GM12872 (cell line): ENCODE measurements around the gene TCP1.

ENCODE experiments used
- TF ChIP-seq, protein P1 (sequence below): IDR thresholded peaks from 3 replicates; pipeline ENCODE4 v1.5.1; 2011; ENCODE audit warnings: low read depth, mild to moderate bottlenecking, low read length, moderate library complexity; ENCODE audit not compliant: insufficient read depth

The TCP1 gene

DNA sequence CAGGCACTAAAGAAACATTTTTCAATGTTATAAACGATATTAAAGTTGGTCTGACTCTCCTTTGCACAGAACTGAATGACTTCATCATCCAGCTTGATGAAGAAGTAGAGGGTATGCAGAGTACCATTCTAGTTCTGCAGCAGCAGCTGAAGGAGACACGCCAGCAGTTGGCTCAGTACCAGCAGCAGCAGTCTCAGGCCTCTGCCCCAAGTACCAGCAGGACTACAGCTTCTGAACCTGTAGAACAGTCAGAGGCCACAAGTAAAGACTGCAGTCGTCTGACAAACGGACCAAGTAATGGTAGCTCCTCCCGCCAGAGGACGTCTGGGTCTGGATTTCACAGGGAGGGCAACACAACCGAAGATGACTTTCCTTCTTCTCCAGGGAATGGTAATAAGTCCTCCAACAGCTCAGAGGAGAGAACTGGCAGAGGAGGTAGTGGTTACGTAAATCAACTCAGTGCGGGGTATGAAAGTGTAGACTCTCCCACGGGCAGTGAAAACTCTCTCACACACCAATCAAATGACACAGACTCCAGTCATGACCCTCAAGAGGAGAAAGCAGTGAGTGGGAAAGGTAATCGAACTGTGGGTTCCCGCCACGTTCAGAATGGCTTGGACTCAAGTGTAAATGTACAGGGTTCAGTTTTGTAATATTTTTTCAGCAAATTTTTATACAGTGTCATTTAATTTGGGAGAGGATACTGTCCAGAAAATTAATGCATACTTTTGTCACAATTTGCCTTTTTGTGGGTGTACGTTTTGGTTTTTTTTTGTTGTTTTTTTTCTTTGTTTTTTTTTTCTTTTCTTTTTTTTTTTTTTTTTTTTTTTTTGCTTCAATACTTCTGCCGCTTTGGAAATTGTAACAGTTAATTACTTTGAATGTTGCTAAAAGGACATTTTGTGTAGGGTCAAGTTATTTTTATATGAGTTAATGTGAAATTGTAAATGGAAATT, 34.2 kb downstream of the TCP1 start:
- TF ChIP-seq, protein P1, sequence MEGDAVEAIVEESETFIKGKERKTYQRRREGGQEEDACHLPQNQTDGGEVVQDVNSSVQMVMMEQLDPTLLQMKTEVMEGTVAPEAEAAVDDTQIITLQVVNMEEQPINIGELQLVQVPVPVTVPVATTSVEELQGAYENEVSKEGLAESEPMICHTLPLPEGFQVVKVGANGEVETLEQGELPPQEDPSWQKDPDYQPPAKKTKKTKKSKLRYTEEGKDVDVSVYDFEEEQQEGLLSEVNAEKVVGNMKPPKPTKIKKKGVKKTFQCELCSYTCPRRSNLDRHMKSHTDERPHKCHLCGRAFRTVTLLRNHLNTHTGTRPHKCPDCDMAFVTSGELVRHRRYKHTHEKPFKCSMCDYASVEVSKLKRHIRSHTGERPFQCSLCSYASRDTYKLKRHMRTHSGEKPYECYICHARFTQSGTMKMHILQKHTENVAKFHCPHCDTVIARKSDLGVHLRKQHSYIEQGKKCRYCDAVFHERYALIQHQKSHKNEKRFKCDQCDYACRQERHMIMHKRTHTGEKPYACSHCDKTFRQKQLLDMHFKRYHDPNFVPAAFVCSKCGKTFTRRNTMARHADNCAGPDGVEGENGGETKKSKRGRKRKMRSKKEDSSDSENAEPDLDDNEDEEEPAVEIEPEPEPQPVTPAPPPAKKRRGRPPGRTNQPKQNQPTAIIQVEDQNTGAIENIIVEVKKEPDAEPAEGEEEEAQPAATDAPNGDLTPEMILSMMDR, result no peak

DNA sequence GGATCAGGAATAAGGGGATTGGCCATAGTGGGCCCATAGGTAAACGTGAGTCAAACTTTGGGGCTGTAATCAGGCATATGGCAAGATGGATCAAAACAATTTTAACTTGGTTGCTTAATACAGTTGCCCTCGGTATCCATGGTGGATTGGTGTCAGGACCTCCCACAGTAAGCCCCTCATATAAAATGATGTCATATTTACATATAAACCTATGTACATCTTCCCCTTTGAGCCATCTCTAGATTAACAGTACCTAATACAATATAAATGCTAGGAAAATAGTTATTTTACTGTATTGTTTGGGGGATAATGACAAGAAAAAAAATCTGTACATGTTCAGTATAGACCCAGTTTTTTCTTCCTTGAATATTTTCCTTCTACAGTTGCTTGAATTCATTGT, 35.0 kb downstream of the TCP1 start:
- TF ChIP-seq, protein P1, result no peak

DNA sequence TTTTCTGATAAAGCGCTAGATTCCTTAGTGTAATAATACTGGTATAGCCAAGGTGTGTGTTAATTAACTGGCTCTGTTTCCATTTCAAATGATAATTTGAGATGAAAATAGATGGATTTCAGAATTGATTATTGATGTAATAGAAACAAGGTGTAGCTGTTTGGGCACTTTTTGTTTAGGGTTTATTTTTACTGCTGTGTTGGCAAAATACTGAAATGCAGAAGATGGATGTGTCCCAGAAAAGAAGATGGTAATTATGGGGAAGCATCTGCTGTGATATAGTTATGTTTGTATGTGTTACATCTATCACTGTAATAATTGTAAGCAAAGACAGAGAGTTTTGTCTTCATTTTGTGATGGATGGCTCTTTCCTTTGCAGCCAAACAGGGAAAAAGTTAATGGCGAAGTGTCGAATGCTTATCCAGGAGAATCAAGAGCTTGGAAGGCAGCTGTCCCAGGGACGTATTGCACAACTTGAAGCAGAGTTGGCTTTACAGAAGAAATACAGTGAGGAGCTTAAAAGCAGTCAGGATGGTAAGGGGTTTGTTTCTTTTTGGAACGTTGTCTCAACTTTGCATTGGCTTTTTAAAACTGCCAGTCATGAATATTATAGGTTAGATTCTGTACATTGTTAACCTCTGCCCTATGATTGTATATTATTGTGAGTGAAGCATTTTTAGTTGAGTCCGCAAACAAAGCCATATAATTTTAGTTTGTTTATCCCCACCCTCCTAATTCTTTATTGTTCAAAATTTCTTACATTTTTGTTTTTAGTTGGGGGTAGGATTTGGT, 36.1 kb downstream of the TCP1 start:
- TF ChIP-seq, protein P1, result no peak

DNA sequence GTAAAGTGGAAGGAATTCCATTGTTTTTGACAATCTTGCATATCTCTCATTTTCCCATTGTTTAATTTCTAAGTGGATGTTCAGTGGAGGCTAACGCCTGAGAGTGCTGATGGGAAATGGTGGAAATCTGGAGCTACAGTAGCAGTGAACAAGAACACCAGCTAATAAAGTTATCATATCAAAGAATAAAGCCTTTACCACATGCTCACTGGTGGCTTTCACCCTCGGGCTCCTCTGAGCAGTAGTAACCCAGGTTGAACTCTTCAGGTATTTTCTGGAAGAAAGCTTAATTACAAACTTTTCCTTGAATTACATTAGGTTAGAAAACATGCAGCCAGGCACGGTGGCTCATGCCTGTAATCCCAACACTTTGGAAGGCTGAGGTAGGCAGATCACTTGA, 38.0 kb downstream of the TCP1 start:
- TF ChIP-seq, protein P1, result no peak

DNA sequence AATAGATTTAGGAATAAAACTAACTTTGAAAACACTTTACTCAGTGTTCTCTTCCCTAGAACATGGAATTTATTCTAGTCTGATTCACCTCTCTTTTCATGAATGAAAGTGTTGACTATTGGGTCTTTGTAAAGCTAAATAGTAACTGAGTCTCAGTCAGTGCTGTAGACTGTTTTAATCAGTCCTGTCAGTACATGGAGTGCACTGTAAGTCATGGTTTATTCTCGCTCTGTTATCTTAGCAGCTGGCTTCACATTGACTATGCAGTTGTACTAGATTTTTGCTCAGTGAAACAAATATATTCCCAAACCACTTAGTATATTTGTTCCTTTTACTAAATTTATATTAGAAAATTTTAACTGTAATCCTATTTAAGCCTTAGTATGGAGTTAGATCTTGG, 42.6 kb downstream of the TCP1 start:
- TF ChIP-seq, protein P1, result no peak

DNA sequence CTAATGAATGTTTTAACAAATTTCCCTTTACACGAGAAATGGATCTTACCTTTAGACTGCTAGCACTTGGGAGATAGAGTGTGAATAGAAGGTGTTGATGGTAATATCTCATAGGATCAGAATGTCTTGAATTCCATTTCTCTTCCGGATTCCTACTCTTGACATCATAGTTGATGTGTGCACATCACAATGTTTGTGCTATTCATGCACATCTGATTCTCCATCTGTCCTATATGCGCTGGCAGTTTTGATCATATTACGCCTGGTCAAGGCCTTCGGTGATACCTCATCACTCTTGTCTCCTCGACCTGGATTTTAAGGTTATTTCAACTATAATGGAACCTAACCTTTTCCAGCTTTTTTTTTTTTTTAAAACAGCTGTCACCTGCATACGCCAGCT, 44.3 kb downstream of the TCP1 start:
- TF ChIP-seq, protein P1, result no peak

DNA sequence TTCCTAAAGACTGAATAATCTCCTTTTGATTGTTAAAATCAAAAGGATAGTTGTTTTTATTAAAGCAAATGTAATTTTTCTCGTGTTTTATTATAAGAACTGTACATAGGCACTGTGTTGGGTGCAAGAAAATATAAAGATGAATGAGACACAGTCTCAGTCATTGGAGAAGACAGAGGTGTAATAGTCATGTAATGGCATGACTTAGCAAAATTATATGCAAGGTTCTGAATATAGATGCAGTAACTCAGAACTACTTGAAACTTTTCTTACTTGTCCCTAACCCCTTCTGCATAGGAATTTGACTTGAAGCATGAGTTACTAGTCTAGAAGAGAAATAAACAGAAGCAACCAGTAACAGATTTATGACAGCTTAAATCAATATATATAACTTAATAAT, 47.2 kb downstream of the TCP1 start:
- TF ChIP-seq, protein P1, result no peak
